CD8-positive, alpha-beta memory T cell (primary cell): Measurements from ENCODE around the gene PTS. TPM values are rescaled to one million over a fixed set of nuclear protein-coding genes. Genes with fewer than 3 reads are reported as not detected.

Source experiments
- CTCF ChIA-PET: fragments of 350-600 bp; sonication (Branson Sonifier 250); formaldehyde crosslinking; loops from one replicate; lab custom pipeline; 2021; ENCODE audit warnings: antibody characterized with exemption; lab: Charles Lee
- POLR2A ChIA-PET: fragments of 350-600 bp; sonication (Branson Sonifier 250); formaldehyde crosslinking; loops from one replicate; lab custom pipeline; 2021; ENCODE audit warnings: antibody characterized with exemption; lab: Charles Lee
- DNase-seq, 5 donors: peaks; one replicate each; pipeline versions ENCODE4 v3.0.0 to v3.0.0-alpha.2; 2020 to 2022; ENCODE audit warnings: mixed read lengths in 1 of 5
- H3K27ac ChIP-seq: one replicate; pipeline ENCODE4 v1.7.0; 2013; ENCODE audit warnings: low read depth, mild to moderate bottlenecking, low read length, moderate library complexity
- H3K27me3 ChIP-seq: 2 replicates; pipeline ENCODE4 v1.7.0; 2013; ENCODE audit warnings: low read length, mild to moderate bottlenecking; ENCODE audit not compliant: insufficient read depth, poor library complexity, severe bottlenecking
- H3K36me3 ChIP-seq: 2 replicates; pipeline ENCODE4 v1.7.0; 2013; ENCODE audit warnings: mild to moderate bottlenecking, low read length, moderate library complexity; ENCODE audit not compliant: insufficient read depth
- H3K4me1 ChIP-seq: 2 replicates; pipeline ENCODE4 v1.7.0; 2013; ENCODE audit warnings: mild to moderate bottlenecking, low read length, moderate library complexity; ENCODE audit not compliant: insufficient read depth
- H3K4me3 ChIP-seq: 2 replicates; pipeline ENCODE4 v1.7.0; 2013; ENCODE audit warnings: mild to moderate bottlenecking, low read length
- H3K9me3 ChIP-seq: 2 replicates; pipeline ENCODE4 v1.7.0; 2013; ENCODE audit warnings: mild to moderate bottlenecking, low read length
- H3K27ac Mint-ChIP-seq, 8 donors: one replicate each; pipeline ENCODE4 v1.8.0; 2020 to 2021; ENCODE audit warnings: mixed read lengths in 8 of 8, mild to moderate bottlenecking in 6 of 8, inconsistent platforms in 3 of 8, moderate library complexity in 3 of 8
- H3K27me3 Mint-ChIP-seq, 2 donors: one replicate each; pipeline ENCODE4 v1.8.0; 2020 to 2021; ENCODE audit warnings: mixed read lengths in 2 of 2, mild to moderate bottlenecking in 1 of 2, moderate library complexity in 1 of 2
- H3K36me3 Mint-ChIP-seq, 3 donors: one replicate each; pipeline ENCODE4 v1.8.0; 2020 to 2021; ENCODE audit warnings: mixed read lengths in 3 of 3, inconsistent platforms in 1 of 3, mild to moderate bottlenecking in 1 of 3
- H3K4me1 Mint-ChIP-seq, 3 donors: one replicate each; pipeline ENCODE4 v1.8.0; 2020 to 2021; ENCODE audit warnings: mixed read lengths in 3 of 3, inconsistent platforms in 1 of 3, mild to moderate bottlenecking in 1 of 3
- H3K4me3 Mint-ChIP-seq, 7 donors: one replicate each; pipeline ENCODE4 v1.8.0; 2020 to 2021; ENCODE audit warnings: mixed read lengths in 7 of 7, mild to moderate bottlenecking in 6 of 7, moderate library complexity in 4 of 7, inconsistent platforms in 2 of 7
- H3K9me3 Mint-ChIP-seq, 5 donors: one replicate each; pipeline ENCODE4 v1.8.0; 2020 to 2022; ENCODE audit warnings: mixed read lengths in 5 of 5, mild to moderate bottlenecking in 3 of 5, moderate library complexity in 2 of 5, inconsistent platforms in 1 of 5
- polyA plus RNA-seq: library from polyadenylated mRNA; unstranded; fragments of 300-500 nt; fragmentation: Illumina TruSeq; gene quantifications from one replicate; pipeline ENCODE4 v1.2.3, GENCODE V29; 2021
- total RNA-seq, 2 experiments: library from RNA; stranded (reverse); gene quantifications; one replicate each; pipeline ENCODE4 v1.2.3, GENCODE V29; 2021

Gene PTS
- total and polyA plus RNA-seq, 3 experiments from 2014 or later = 11.6 to 40.8 (median 38.4) TPM

DNA sequence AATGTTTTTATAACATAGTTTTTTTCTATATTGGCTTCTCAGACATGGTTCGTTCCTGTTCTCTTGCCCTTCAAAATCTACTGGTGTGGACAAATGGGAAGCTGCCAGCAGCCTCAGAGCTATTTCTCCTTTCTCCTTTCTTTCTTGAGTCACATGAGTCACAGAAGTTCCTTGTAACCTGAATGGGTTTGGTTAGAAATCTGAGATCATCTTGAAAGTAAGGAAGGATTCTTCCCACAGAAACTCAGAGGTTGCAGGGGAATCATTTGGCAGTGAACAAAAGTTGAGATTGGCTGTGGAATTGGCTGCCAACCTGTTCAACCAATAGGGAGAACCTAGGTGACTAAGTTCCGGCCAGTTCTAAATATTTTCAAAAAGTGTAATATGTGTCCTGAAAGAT lies 22.0 kb downstream of the PTS start:
- Mint-ChIP-seq H3K4me1 (no peaks in the 10 kb centered on the region), H3K27ac (no peak overlapping the region), H3K9me3 (peaks cover 9 to 16% (median 11%) of the 10 kb centered on the region in 5 donors), H3K4me3 (no peak overlapping the region), H3K36me3 (peaks cover 0 to 23% (median 7%) of the 10 kb centered on the region in 3 donors), H3K27me3 (peaks cover 0 to 2% of the 10 kb centered on the region in 2 donors)
- Histone ChIP-seq H3K9me3 (no peaks in the 10 kb centered on the region), H3K4me1 (no peaks in the 10 kb centered on the region), H3K36me3 (no peaks in the 10 kb centered on the region), H3K4me3 (no peak overlapping the region), H3K27ac (no peak overlapping the region), H3K27me3 (no peaks in the 10 kb centered on the region)
- CTCF ChIA-PET = no interaction called here
- no peak for DNase-seq
- POLR2A ChIA-PET = no interaction called here

DNA sequence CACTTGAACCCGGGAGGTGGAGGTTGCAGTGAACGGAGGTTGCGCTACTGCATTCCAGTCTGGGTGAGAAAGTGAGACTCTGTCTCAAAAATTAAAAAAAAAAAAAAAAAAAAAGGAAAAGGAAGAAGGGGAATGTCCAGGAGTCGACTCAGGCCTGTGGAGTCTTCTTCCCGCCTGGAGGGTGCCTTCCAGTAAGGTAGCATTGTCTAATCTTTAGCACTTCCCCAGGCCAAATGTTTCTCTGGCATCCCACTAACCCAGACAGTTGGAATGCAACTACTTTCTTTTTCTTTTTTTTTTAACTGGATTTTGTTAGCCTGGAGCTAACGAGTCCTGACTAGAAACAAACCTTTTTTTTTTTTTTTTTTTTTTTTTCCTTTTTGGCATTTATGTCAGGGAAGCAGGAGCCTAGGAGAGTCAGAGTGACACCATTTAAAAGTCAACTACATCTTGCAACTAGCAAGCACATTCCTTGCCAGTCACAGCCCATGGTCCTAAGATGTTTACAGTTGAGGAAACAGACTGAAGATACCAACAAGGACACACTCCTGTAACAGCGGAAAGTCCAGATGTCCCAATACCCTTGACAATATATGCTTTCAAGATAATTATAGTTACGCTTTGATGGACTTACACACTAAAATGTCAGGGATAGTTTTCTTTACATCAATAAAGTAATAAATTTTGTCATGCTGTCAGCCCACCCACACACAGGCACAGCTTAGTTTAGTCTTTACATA lies 23.8 kb downstream of the PTS start:
- no peaks in the 10 kb centered on the region for H3K4me1 Mint-ChIP-seq
- peaks cover 0 to 8% (median 3%) of the 10 kb centered on the region in 3 donors for H3K36me3 Mint-ChIP-seq
- DNase-seq = no peak
- H3K27me3 ChIP-seq = no peaks in the 10 kb centered on the region
- POLR2A ChIA-PET = no interaction called here
- no peak overlapping the region for H3K4me3 Mint-ChIP-seq
- no peak overlapping the region for H3K27ac ChIP-seq
- H3K9me3 ChIP-seq = no peaks in the 10 kb centered on the region
- H3K4me1 ChIP-seq = no peaks in the 10 kb centered on the region
- H3K4me3 ChIP-seq = no peak overlapping the region
- H3K36me3 ChIP-seq = no peaks in the 10 kb centered on the region
- peaks cover 0 to 5% (median 3%) of the 10 kb centered on the region in 5 donors for H3K9me3 Mint-ChIP-seq
- peaks cover 0 to 2% of the 10 kb centered on the region in 2 donors for H3K27me3 Mint-ChIP-seq
- CTCF ChIA-PET = interaction anchor here (1.0 kb wide), 1 partner anchor 31 kb away, joined by 3 read pairs; no protein-coding TSS in a partner anchor
- H3K27ac Mint-ChIP-seq = no peak overlapping the region

GRCh38 chr11:112253605-112254242 lies 27.5 kb downstream of the PTS start:
- no peak overlapping the region for H3K27ac ChIP-seq
- H3K9me3 ChIP-seq = no peaks in the 10 kb centered on the region
- no peaks in the 10 kb centered on the region for H3K4me1 Mint-ChIP-seq
- ChIA-PET POLR2A (no interaction called here), CTCF (no interaction called here)
- H3K27ac Mint-ChIP-seq = no peak overlapping the region
- no peaks in the 10 kb centered on the region for H3K27me3 ChIP-seq
- H3K36me3 Mint-ChIP-seq = peaks cover 0 to 6% (median 3%) of the 10 kb centered on the region in 3 donors
- H3K4me1 ChIP-seq = no peaks in the 10 kb centered on the region
- no peaks in the 10 kb centered on the region for H3K36me3 ChIP-seq
- H3K4me3 Mint-ChIP-seq = no peak overlapping the region
- no peak for DNase-seq
- no peak overlapping the region for H3K4me3 ChIP-seq
- H3K27me3 Mint-ChIP-seq = no peaks in the 10 kb centered on the region
- no peaks in the 10 kb centered on the region for H3K9me3 Mint-ChIP-seq

GRCh38 chr11:112255067-112255720 lies 29.0 kb downstream of the PTS start:
- no peak overlapping the region for H3K27ac ChIP-seq
- H3K27ac Mint-ChIP-seq = no peak overlapping the region
- H3K4me1 Mint-ChIP-seq = no peaks in the 10 kb centered on the region
- no peaks in the 10 kb centered on the region for H3K9me3 Mint-ChIP-seq
- H3K36me3 Mint-ChIP-seq = peaks cover 0 to 6% (median 3%) of the 10 kb centered on the region in 3 donors
- no peak overlapping the region for H3K4me3 Mint-ChIP-seq
- H3K4me3 ChIP-seq = no peak overlapping the region
- no peak for DNase-seq
- CTCF ChIA-PET = no interaction called here
- no peaks in the 10 kb centered on the region for H3K4me1 ChIP-seq
- no peaks in the 10 kb centered on the region for H3K36me3 ChIP-seq
- H3K27me3 ChIP-seq = no peaks in the 10 kb centered on the region
- POLR2A ChIA-PET = no interaction called here
- no peaks in the 10 kb centered on the region for H3K27me3 Mint-ChIP-seq
- H3K9me3 ChIP-seq = no peaks in the 10 kb centered on the region

- Mint-ChIP-seq H3K27me3 (no peaks in the 10 kb centered on the region), H3K36me3 (peaks cover 0 to 3% (median 2%) of the 10 kb centered on the region in 3 donors), H3K27ac (no peak within 1 kb of the TSS), H3K4me1 (no peaks in the 10 kb centered on the region), H3K9me3 (no peaks in the 10 kb centered on the region), H3K4me3 (no peak within 1 kb of the TSS)
- Histone ChIP-seq H3K27me3 (no peaks in the 10 kb centered on the region), H3K4me3 (no peak within 1 kb of the TSS), H3K9me3 (no peaks in the 10 kb centered on the region), H3K27ac (no peak within 1 kb of the TSS), H3K4me1 (no peaks in the 10 kb centered on the region), H3K36me3 (no peaks in the 10 kb centered on the region)
- POLR2A ChIA-PET = no interaction called here
- CTCF ChIA-PET = interaction anchor here (2.6 kb wide), 1 partner anchor 20 kb away, joined by 7 read pairs; no protein-coding TSS in a partner anchor
- DNase-seq = no peak
Observed at GRCh38 chr11:112260490-112260889, 34.3 kb downstream of the PTS start, which contains the start of gene PLET1. PLET1 (minus strand) TSS chr11:112260860; CDS start chr11:112260589, 271 bp downstream.

- DNase-seq = no peak
- no peaks in the 10 kb centered on the region for H3K4me1 ChIP-seq
- POLR2A ChIA-PET = no interaction called here
- H3K27me3 ChIP-seq = no peaks in the 10 kb centered on the region
- no peak overlapping the region for H3K27ac ChIP-seq
- no peaks in the 10 kb centered on the region for H3K4me1 Mint-ChIP-seq
- no peaks in the 10 kb centered on the region for H3K9me3 Mint-ChIP-seq
- no peaks in the 10 kb centered on the region for H3K27me3 Mint-ChIP-seq
- no peak overlapping the region for H3K27ac Mint-ChIP-seq
- H3K4me3 ChIP-seq = no peak overlapping the region
- peaks cover 0 to 6% (median 2%) of the 10 kb centered on the region in 3 donors for H3K36me3 Mint-ChIP-seq
- CTCF ChIA-PET = interaction anchor here (1.6 to 2.1 kb wide), 3 partner anchors 15 to 46 kb away, joined by 3 to 6 read pairs (median 5); no protein-coding TSS in a partner anchor
- no peaks in the 10 kb centered on the region for H3K9me3 ChIP-seq
- no peaks in the 10 kb centered on the region for H3K36me3 ChIP-seq
- H3K4me3 Mint-ChIP-seq = no peak overlapping the region
Observed at GRCh38 chr11:112265659-112266409, 39.6 kb downstream of the PTS start.

DNA sequence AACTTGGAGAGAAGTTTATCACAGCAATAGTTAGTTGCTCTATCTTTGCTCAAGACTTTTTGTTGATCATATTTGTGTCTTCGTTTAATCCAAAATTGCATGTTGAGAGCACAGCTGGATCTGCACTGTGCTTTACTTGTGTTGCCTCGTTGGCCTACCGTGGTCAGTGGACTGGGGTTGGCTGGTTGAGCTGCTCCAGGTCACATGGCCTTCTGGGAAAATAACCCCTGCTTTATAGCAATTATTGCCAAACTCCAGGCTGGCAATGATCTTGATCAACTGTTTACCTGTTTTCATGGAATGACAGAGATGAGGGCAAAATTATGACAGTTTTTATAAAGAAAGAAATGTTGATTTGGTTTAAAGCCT lies 40.2 kb downstream of the PTS start:
- Histone ChIP-seq H3K4me1 (no peaks in the 10 kb centered on the region), H3K36me3 (no peaks in the 10 kb centered on the region), H3K9me3 (no peaks in the 10 kb centered on the region), H3K27ac (no peak overlapping the region), H3K27me3 (no peaks in the 10 kb centered on the region), H3K4me3 (no peak overlapping the region)
- H3K4me3 Mint-ChIP-seq = no peak overlapping the region
- POLR2A ChIA-PET = no interaction called here
- DNase-seq = no peak
- no peak overlapping the region for H3K27ac Mint-ChIP-seq
- CTCF ChIA-PET = interaction anchor here (1.6 to 2.1 kb wide), 2 partner anchors 14 to 47 kb away, joined by 5 to 6 read pairs; no protein-coding TSS in a partner anchor
- peaks cover 0 to 6% (median 1%) of the 10 kb centered on the region in 3 donors for H3K36me3 Mint-ChIP-seq
- H3K4me1 Mint-ChIP-seq = no peaks in the 10 kb centered on the region
- no peaks in the 10 kb centered on the region for H3K9me3 Mint-ChIP-seq
- H3K27me3 Mint-ChIP-seq = no peaks in the 10 kb centered on the region
